Limb (tissue), 2 donors: Measurements from ENCODE around the gene GPR176.

ENCODE experiments used
- DNase-seq, 2 donors: peaks; one replicate each; pipeline ENCODE4 v3.0.0-alpha.2; 2016; ENCODE audit errors: extremely low spot score in 2 of 2

Gene GPR176

DNA sequence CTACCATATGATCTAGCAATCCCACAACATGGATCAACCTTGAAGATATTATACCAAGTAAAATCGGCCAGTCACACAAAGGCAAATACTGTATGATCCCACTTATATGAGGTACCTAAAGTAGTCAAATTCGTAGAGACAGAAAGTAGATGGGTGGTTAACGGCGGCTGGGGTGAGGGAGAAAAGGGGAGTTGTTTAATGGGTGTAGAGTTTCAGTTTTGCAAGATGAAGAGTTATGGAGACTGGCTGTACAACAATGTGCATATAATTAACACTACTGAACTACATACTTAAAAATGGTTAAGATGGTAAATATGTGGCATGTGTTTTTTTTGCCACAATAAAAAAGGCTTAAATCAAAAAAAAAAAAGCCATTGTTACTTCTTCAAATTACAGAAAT is 60.4 kb downstream of the GPR176 start:
- DNase-seq: no peak

GRCh38 chr15:39857132-39857531 is 62.9 kb downstream of the GPR176 start:
- no peak for DNase-seq

GRCh38 chr15:39856357-39856756 is 63.7 kb downstream of the GPR176 start:
- no peak for DNase-seq

DNA sequence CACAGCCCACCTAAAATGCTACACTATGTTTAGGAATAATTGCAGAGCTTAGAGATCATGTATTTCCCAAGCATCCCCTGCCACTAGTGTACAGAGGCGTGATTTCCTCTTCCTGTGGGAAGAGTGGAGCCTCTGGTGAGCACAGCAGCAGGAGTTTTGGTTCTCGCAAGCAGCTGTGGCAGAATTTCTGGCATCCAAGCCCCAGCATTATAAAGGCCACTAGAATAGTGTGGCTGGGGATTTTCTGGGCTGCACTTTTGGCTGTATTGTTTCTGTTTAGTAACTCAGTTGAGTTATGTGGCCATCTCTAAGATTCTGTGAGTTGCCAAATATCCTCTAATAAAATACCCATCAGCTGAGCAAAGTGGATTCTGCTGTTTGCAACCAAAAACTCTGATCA is 64.7 kb downstream of the GPR176 start:
- no peak for DNase-seq

- no peak for DNase-seq
Measured at GRCh38 chr15:39854161-39854560, 65.9 kb downstream of the GPR176 start.

- no peak for DNase-seq
Measured at GRCh38 chr15:39852250-39852649, 67.8 kb downstream of the GPR176 start.

- no peak for DNase-seq
Measured at GRCh38 chr15:39851500-39852092, 68.5 kb downstream of the GPR176 start.

DNA sequence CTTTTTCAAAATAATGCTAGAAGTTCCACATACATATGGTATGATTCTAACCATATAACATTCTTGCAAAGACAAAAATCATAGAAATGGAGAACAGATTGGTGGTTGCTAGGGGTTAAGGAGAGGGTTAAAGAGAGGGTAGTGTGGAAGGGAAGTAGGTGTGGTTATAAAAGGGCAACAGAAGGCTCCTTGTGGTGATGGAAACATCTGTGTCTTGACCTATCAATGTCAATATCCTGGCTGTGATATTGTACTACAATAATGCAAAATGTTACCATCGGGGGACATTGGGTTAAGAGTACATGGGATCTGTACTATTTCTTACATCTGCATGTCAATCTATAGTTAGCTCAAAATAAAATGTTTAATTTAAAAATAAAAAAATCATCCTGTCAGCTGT is 69.6 kb downstream of the GPR176 start:
- no peak for DNase-seq

DNA sequence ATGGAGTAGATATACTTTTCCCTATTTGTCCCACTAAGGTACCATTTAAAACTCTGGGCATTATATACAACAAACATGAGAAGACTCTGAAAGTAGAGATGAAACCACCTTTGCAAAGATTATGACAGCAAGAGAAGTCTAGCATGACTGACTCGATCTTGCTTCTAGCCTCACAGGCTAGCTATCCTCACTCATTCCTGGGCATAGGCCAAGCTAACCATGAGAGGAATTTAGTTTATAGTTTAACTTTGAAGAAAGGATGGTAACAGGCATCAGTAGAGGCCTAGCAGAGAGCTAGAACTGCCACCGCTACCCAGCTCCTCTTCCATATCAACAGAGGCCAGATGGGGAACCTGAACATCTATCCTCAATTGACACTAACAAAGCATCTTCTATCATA is 74.0 kb downstream of the GPR176 start:
- no peak for DNase-seq

GRCh38 chr15:39845582-39845981 is 74.5 kb downstream of the GPR176 start:
- DNase-seq: no peak

- DNase-seq: no peak
Measured at GRCh38 chr15:39843565-39843964, 76.5 kb downstream of the GPR176 start.

- DNase-seq: no peak
Measured at GRCh38 chr15:39837454-39837853, 82.6 kb downstream of the GPR176 start.

GRCh38 chr15:39835550-39835949 is 84.5 kb downstream of the GPR176 start:
- no peak for DNase-seq

- no peak for DNase-seq
Measured at GRCh38 chr15:39834256-39834655, 85.8 kb downstream of the GPR176 start.

- no peak for DNase-seq
Measured at GRCh38 chr15:39833515-39833981, 86.5 kb downstream of the GPR176 start.

DNA sequence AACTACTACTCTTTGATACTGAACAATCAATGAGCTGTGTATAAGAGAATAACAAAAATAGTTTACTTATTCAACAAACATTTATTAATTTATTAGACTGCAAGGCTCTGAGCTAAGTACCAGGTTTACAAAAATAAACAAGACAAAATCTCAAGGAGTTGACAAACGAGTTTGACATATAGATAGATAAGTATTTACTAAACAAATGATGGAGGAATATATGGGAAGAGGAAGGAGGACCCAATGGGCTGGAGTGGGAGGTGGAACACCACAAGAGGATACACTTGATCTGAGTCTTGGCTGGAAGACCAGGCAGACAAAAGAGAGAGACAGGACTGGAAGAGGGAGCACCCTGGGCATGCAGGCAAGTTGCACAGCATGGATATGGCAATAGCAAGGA is 89.9 kb downstream of the GPR176 start:
- no peak for DNase-seq

GRCh38 chr15:39828374-39828931 is 91.6 kb downstream of the GPR176 start:
- peak in 1 of 2 donors; percentile 60 for DNase-seq

DNA sequence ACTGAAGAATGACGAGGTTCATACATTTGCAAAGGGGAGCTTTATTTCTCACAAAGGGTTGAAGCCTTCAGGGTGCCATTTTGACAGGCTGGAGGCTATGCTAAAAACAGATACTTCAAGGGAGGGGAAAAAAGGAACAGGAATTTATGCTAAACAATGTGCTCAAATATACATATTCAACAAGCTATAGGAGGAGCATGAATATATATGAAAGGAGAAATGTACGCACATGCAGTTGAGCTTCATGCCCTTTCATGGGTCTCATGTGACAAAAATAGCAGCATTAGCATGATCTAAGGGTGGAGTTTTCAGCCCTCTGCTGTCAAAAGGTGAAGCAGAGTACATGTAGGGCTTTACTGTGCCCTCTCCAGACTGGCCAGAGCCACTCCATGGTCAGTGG is 93.1 kb downstream of the GPR176 start:
- no peak for DNase-seq

- DNase-seq: no peak
Measured at GRCh38 chr15:39823634-39824033, 96.4 kb downstream of the GPR176 start.

DNA sequence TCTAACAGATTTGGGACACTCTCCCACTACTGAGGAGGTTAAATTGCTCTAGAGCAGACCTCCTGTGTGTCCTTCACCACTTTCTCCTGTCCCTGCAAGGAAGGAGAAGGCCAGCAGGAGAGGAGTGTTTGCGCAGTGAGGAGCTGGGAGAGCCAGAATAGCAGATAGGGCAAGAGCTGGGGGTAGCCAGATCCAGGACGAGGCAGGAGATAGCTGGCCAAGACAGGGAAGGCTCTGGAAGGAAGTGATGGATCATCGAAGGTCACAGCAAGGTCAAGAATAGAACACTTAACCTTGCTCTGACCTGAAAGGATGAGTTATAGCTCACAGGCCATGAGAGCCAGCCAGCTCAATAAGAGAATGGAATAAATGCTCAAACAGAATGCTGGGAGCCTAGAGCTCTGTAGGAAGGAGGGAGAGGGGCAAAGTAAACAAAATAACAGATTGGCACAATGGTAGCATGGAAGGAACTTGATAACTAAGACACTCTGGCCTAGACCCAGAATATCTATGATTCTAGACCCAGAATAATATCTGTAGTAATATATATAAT is 99.9 kb downstream of the GPR176 start:
- DNase-seq: no peak

GRCh38 chr15:39819533-39819932 is 100.5 kb downstream of the GPR176 start:
- DNase-seq: no peak

DNA sequence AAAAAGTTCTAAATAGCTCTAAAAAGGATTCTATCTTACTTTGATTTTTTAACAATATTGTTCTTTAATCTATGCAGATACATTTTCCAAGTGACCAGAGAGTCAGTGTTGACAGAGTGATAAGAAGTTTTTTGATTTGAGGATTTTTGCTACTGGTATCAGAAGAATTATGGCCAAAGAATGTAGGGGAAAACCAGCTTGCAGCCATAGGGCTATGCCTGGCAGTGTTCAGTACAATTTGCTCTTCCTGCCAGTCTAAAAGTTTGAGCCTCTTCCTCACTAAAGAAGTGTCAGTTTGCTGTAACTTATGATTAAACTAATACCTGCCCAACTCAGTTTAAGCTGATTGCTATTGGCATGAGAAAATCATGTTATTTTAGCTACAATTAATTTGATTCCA is 102.2 kb downstream of the GPR176 start:
- DNase-seq: no peak

- no peak for DNase-seq
Measured at GRCh38 chr15:39814489-39814888, 105.6 kb downstream of the GPR176 start.
